T1000 (cell line): Measurements from ENCODE around the gene MVB12B.

Experiments used
- DNase-seq: peaks from one replicate; lab custom pipeline; 2025; ENCODE audit warnings: mixed read lengths; lab: John Stamatoyannopoulos, UW

MVB12B gene

GRCh38 chr9:126430124-126430523, 103.5 kb downstream of the MVB12B start:
- DNase-seq, result no peak

GRCh38 chr9:126431077-126431742, 104.6 kb downstream of the MVB12B start:
- no peak for DNase-seq

- DNase-seq, result no peak
Observed at GRCh38 chr9:126432659-126433058, 106.0 kb downstream of the MVB12B start.

GRCh38 chr9:126435105-126435504, 108.5 kb downstream of the MVB12B start:
- no peak for DNase-seq

GRCh38 chr9:126435626-126436025, 109.0 kb downstream of the MVB12B start:
- DNase-seq, result no peak

GRCh38 chr9:126436545-126437267, 110.1 kb downstream of the MVB12B start:
- no peak for DNase-seq

- DNase-seq, result no peak
Observed at GRCh38 chr9:126437268-126437666, 110.6 kb downstream of the MVB12B start.

- no peak for DNase-seq
Observed at GRCh38 chr9:126437701-126438100, 111.1 kb downstream of the MVB12B start.

- no peak for DNase-seq
Observed at GRCh38 chr9:126438741-126439401, 112.2 kb downstream of the MVB12B start.

GRCh38 chr9:126439402-126439765, 112.8 kb downstream of the MVB12B start:
- DNase-seq, result no peak

- no peak for DNase-seq
Observed at GRCh38 chr9:126439883-126440653, 113.4 kb downstream of the MVB12B start.

- DNase-seq, result no peak
Observed at GRCh38 chr9:126440940-126441339, 114.3 kb downstream of the MVB12B start.

GRCh38 chr9:126442636-126443035, 116.0 kb downstream of the MVB12B start:
- no peak for DNase-seq

- DNase-seq, result no peak
Observed at GRCh38 chr9:126443144-126443543, 116.5 kb downstream of the MVB12B start.

GRCh38 chr9:126448136-126448535, 121.5 kb downstream of the MVB12B start:
- DNase-seq, result no peak

GRCh38 chr9:126448865-126449577, 122.4 kb downstream of the MVB12B start:
- DNase-seq, result no peak

GRCh38 chr9:126449725-126450667, 123.4 kb downstream of the MVB12B start:
- DNase-seq, result no peak

- DNase-seq, result no peak
Observed at GRCh38 chr9:126450668-126451205, 124.1 kb downstream of the MVB12B start.

GRCh38 chr9:126451316-126451885, 124.8 kb downstream of the MVB12B start:
- no peak for DNase-seq

GRCh38 chr9:126452106-126452505, 125.5 kb downstream of the MVB12B start:
- DNase-seq, result no peak
